Prostate gland (tissue), 2 donors: ENCODE measurements around the gene TRMT2A. TPM values are rescaled to one million over a fixed set of nuclear protein-coding genes. Genes with fewer than 3 reads are reported as not detected.

Experiments used
- DNase-seq: peaks from one replicate; pipeline ENCODE4 v3.0.0-alpha.2; 2019; ENCODE audit warnings: low spot score
- H3K27ac ChIP-seq, 2 donors: fragments of 200-600 bp; sonication (generic); 2 replicates each; pipeline ENCODE4 v1.5.1; 2017 to 2019
- H3K27me3 ChIP-seq: fragments of 200-600 bp; sonication (generic); replicated peaks from 2 replicates; pipeline ENCODE4 v1.5.1; 2019; ENCODE audit not compliant: insufficient read depth
- H3K36me3 ChIP-seq, 2 donors: fragments of 200-600 bp; sonication (generic); 1 replicate in 1 of 2; 2 replicates in 1 of 2; pipeline versions ENCODE4 v1.5.1 to v1.8.1; 2017 to 2019
- H3K4me1 ChIP-seq: fragments of 200-600 bp; sonication (generic); replicated peaks from 2 replicates; pipeline ENCODE4 v1.5.1; 2019
- H3K4me3 ChIP-seq, 2 donors: fragments of 200-600 bp; sonication (generic); 2 replicates each; pipeline ENCODE4 v1.5.1; 2017 to 2019
- H3K9me3 ChIP-seq: fragments of 200-600 bp; sonication (generic); 2 replicates; pipeline ENCODE4 v1.5.1; 2017
- CTCF ChIP-seq, 4 experiments: fragments of 200-600 bp in 2 of 4; fragments of 450-650 bp in 2 of 4; sonication (generic) in 2 of 4; IDR thresholded peaks; 1 replicate in 3 of 4; 2 replicates in 1 of 4; pipeline ENCODE4 v1.5.1; 2016 to 2019; ENCODE audit warnings: antibody characterized with exemption in 4 of 4, mild to moderate bottlenecking in 2 of 4, moderate library complexity in 2 of 4
- POLR2A ChIP-seq: fragments of 450-650 bp; IDR thresholded peaks from one replicate; pipeline ENCODE4 v1.6.1; 2016; ENCODE audit warnings: antibody characterized with exemption, mild to moderate bottlenecking
- POLR2AphosphoS5 ChIP-seq: sonication (generic); formaldehyde crosslinking; IDR thresholded peaks from one replicate; pipeline ENCODE4 v1.6.1; 2017; ENCODE audit warnings: antibody characterized with exemption
- WGBS: methylation state at CpG from one replicate; pipeline ENCODE4 v1.1.5; 2018; 5-methylcytosine and 5-hydroxymethylcytosine counted together
- intact Hi-C: fragments of 100-400 bp; cut with DNase I; formaldehyde crosslinking; loops from one replicate; pipeline ENCODE4 v1.14.2; 2022
- total RNA-seq, 2 donors: library from RNA; depleted of rRNA; stranded (reverse); fragments of >200 nt; gene quantifications; one replicate each; pipeline ENCODE4 v1.1.0, GENCODE V29; 2016

TRMT2A gene
- total RNA-seq, 2 donors from 2014 or later: 65.8 to 123 TPM

GRCh38 chr22:20116376-20116950, 563 bp downstream of the TRMT2A start:
- 11% methylated on average over 27 of the region's 27 CpGs for WGBS
- Histone ChIP-seq H3K4me1 (peaks cover 3% of the 10 kb centered on the region), H3K27ac (peak overlapping the region; percentile 63 to 83), H3K27me3 (no peaks in the 10 kb centered on the region), H3K9me3 (no peaks in the 10 kb centered on the region), H3K36me3 (peaks cover 0 to 21% of the 10 kb centered on the region in 2 donors), H3K4me3 (peak overlapping the region; percentile 80 to 88)
- intact Hi-C loops: loop anchor here (2.0 kb wide), 1 partner anchor 36 kb away; the partner anchor contains the start of gene DGCR8
- DNase-seq: no peak
- no peak for TF ChIP-seq POLR2A

- H3K27ac ChIP-seq: peak within 1 kb of the TSS; percentile 63 to 83
- H3K27me3 ChIP-seq: no peaks in the 10 kb centered on the region
- intact Hi-C loops: loop anchor here (2.0 kb wide), 1 partner anchor 35 kb away; the partner anchor contains the start of gene DGCR8
- H3K9me3 ChIP-seq: no peaks in the 10 kb centered on the region
- WGBS: 64% methylated on average over 29 of the region's 30 CpGs
- TF ChIP-seq POLR2AphosphoS5 (no peak), CTCF (IDR thresholded peaks at IDR 0.05) (no peak), POLR2A (no peak)
- peak within 1 kb of the TSS; percentile 80 to 88 for H3K4me3 ChIP-seq
- peaks cover 0 to 21% of the 10 kb centered on the region in 2 donors for H3K36me3 ChIP-seq
- peaks cover 3% of the 10 kb centered on the region for H3K4me1 ChIP-seq
- no peak for DNase-seq
Observed at GRCh38 chr22:20115691-20116375, 1.2 kb downstream of the TRMT2A start, which contains the start of gene RANBP1. TSS of gene RANBP1 (plus strand) at chr22:20116104. CDS start at chr22:20116185, 81 bp downstream.

- no peak overlapping the region for H3K27ac ChIP-seq
- H3K9me3 ChIP-seq: no peaks in the 10 kb centered on the region
- no peak for DNase-seq
- H3K4me1 ChIP-seq: peaks cover 3% of the 10 kb centered on the region
- WGBS: 92% methylated on average over 36 of the region's 36 CpGs
- TF ChIP-seq POLR2AphosphoS5 (no peak), CTCF (IDR thresholded peaks at IDR 0.05) (no peak), POLR2A (no peak)
- H3K36me3 ChIP-seq: peaks cover 0 to 19% of the 10 kb centered on the region in 2 donors
- intact Hi-C loops: no loop called here
- no peak overlapping the region for H3K4me3 ChIP-seq
- H3K27me3 ChIP-seq: no peaks in the 10 kb centered on the region
Observed at GRCh38 chr22:20114506-20115475, 2.2 kb downstream of the TRMT2A start.

GRCh38 chr22:20113551-20114310, 3.3 kb downstream of the TRMT2A start:
- peaks cover 0 to 21% of the 10 kb centered on the region in 2 donors for H3K36me3 ChIP-seq
- no peak for DNase-seq
- no peak overlapping the region for H3K4me3 ChIP-seq
- no peak overlapping the region for H3K27ac ChIP-seq
- TF ChIP-seq POLR2AphosphoS5: no peak
- TF ChIP-seq POLR2A: no peak
- TF ChIP-seq CTCF (IDR thresholded peaks at IDR 0.05): no peak
- H3K9me3 ChIP-seq: no peaks in the 10 kb centered on the region
- intact Hi-C loops: no loop called here
- 88% methylated on average over 18 of the region's 19 CpGs for WGBS
- H3K27me3 ChIP-seq: no peaks in the 10 kb centered on the region
- peaks cover 3% of the 10 kb centered on the region for H3K4me1 ChIP-seq
